Measurements from ENCODE around the gene PLXNA4. TPM values are rescaled to one million over a fixed set of nuclear protein-coding genes. Genes with fewer than 3 reads are reported as not detected.

Gene PLXNA4
- total RNA-seq, 1 experiment from 2014 or later: not detected

GRCh38 chr7:132544025-132544424 lies 32.2 kb downstream of the PLXNA4 start:
- no peak for TF ChIP-seq MAX (IDR thresholded peaks at IDR 0.05)
- no peak for TF ChIP-seq ELF1 (IDR thresholded peaks at IDR 0.05; ENCODE audit: borderline replicate concordance, low read depth)
- TF ChIP-seq TCF7L2 (IDR thresholded peaks at IDR 0.05; ENCODE audit: borderline replicate concordance, extremely low read depth, insufficient read depth, insufficient read length): no peak
- no peak for TF ChIP-seq SRF (IDR thresholded peaks at IDR 0.05; ENCODE audit: low read depth)
- TF ChIP-seq REST (IDR thresholded peaks at IDR 0.05; ENCODE audit: low read depth): no peak
- TF ChIP-seq JUND (IDR thresholded peaks at IDR 0.05): no peak
- no peak for TF ChIP-seq SP1 (IDR thresholded peaks at IDR 0.05; ENCODE audit: low read depth)
- no peak for TF ChIP-seq CTCF (IDR thresholded peaks at IDR 0.05 in 2 of 3, conservative IDR thresholded peaks at IDR 0.05 in 1 of 3; ENCODE audit: borderline replicate concordance in 1 of 3, insufficient read depth in 1 of 3, low read depth in 2 of 3, low read length in 2 of 3)
- no peak for TF ChIP-seq FOSL1 (IDR thresholded peaks at IDR 0.05; ENCODE audit: low read depth)
- TF ChIP-seq ZBTB33 (IDR thresholded peaks at IDR 0.05; ENCODE audit: extremely low read depth, insufficient replicate concordance, low read length): no peak
- TF ChIP-seq EGR1 (IDR thresholded peaks at IDR 0.05; ENCODE audit: low read depth): no peak
- TF ChIP-seq CBX3 (IDR thresholded peaks at IDR 0.05; ENCODE audit: low read depth): no peak
- no peak for TF ChIP-seq CEBPB (IDR thresholded peaks at IDR 0.05; ENCODE audit: low read depth)
- no peak for TF ChIP-seq RAD21 (IDR thresholded peaks at IDR 0.05; ENCODE audit: low read depth)
- no peak for TF ChIP-seq EZH2 (IDR thresholded peaks at IDR 0.05)
- TF ChIP-seq POLR2AphosphoS5 (IDR thresholded peaks at IDR 0.05; ENCODE audit: low read depth, low read length): no peak
- H3K27ac ChIP-seq (ENCODE audit: low read depth, low read length): no peak overlapping the region
- ChIA-PET RAD21 (ENCODE audit: low non-redundant PET in 1 of 2, low total read pairs in 2 of 2, uncharacterized antibody in 2 of 2, unreplicated experiment in 2 of 2) (no interaction called here), POLR2A (no interaction called here), CTCF (no interaction called here)
- H4K20me1 ChIP-seq (ENCODE audit: insufficient read depth): no peaks in the 10 kb centered on the region
- ATAC-seq (no peak), DNase-seq (ENCODE audit: low read depth, low spot score) (no peak)
- H3K9ac ChIP-seq (ENCODE audit: low read length): no peak overlapping the region
- H3K4me1 ChIP-seq (ENCODE audit: control insufficient read depth in 1 of 2, insufficient read depth in 2 of 2, low read length in 2 of 2): no peaks in the 10 kb centered on the region
- no peak overlapping the region for H2AFZ ChIP-seq (ENCODE audit: low read depth, low read length, poor library complexity, severe bottlenecking)
- no peak overlapping the region for H3K4me3 ChIP-seq (replicated peaks in 1 of 2; ENCODE audit: low read depth in 1 of 2, low read length in 2 of 2)
- intact Hi-C loops (cut with micrococcal nuclease): no loop called here
- BruUV-seq (replicated peaks): no TSS peak
- no peaks in the 10 kb centered on the region for H3K79me2 ChIP-seq (ENCODE audit: insufficient read depth, low read length)
- no peaks in the 10 kb centered on the region for H3K9me2 ChIP-seq (ENCODE audit: insufficient read depth)
- H3K9me3 ChIP-seq (ENCODE audit: control insufficient read depth in 1 of 2, insufficient read depth in 1 of 2, low read depth in 1 of 2, low read length in 2 of 2): no peaks in the 10 kb centered on the region
- peaks cover 72% of the 10 kb centered on the region for H3K27me3 ChIP-seq (ENCODE audit: insufficient read depth, low read length)
- H3K36me3 ChIP-seq (ENCODE audit: control insufficient read depth in 1 of 2, insufficient read depth in 2 of 2, low read length in 2 of 2): no peaks in the 10 kb centered on the region
- H3K4me2 ChIP-seq (ENCODE audit: low read length): no peak overlapping the region
